Measurements from ENCODE around the gene BRINP1. TPM values are rescaled to one million over a fixed set of nuclear protein-coding genes. Genes with fewer than 3 reads are reported as not detected.

The BRINP1 gene
- total and polyA plus RNA-seq, 7 donors: 0.03 to 0.20 (median 0.17) TPM; not detected in 4

DNA sequence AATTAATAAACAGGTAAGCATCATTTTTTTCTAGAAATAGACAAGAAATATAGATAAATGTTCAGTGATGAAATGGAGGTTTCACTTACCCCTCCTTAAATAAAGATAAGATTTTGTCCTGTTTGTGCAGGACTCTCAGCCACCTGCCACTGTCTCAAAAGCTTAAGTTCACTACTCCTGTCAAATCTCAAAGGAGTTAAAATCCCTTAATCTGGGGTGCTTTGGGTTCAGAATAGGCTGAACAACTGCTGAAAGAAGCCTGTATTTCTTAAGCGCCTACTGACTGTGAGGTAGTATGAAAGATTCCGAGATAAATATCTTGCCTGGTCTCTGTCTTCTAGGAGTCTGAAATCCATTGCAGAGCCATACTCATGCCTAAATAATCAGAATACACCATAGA, 3.7 kb upstream of the BRINP1 start:
- Histone ChIP-seq H3K36me3 (ENCODE audit: insufficient read depth in 1 of 2, low read depth in 1 of 2) (no peaks in the 10 kb centered on the region), H3K4me1 (no peaks in the 10 kb centered on the region), H3K9me3 (no peaks in the 10 kb centered on the region), H3K27me3 (ENCODE audit: insufficient read depth in 3 of 3, low read length in 2 of 3) (peaks cover 3 to 37% (median 13%) of the 10 kb centered on the region in 3 donors), H3K4me3 (no peak overlapping the region), H3K27ac (no peak overlapping the region)
- intact Hi-C loops (cut with DNase I): no loop called here
- TF ChIP-seq, protein P1, sequence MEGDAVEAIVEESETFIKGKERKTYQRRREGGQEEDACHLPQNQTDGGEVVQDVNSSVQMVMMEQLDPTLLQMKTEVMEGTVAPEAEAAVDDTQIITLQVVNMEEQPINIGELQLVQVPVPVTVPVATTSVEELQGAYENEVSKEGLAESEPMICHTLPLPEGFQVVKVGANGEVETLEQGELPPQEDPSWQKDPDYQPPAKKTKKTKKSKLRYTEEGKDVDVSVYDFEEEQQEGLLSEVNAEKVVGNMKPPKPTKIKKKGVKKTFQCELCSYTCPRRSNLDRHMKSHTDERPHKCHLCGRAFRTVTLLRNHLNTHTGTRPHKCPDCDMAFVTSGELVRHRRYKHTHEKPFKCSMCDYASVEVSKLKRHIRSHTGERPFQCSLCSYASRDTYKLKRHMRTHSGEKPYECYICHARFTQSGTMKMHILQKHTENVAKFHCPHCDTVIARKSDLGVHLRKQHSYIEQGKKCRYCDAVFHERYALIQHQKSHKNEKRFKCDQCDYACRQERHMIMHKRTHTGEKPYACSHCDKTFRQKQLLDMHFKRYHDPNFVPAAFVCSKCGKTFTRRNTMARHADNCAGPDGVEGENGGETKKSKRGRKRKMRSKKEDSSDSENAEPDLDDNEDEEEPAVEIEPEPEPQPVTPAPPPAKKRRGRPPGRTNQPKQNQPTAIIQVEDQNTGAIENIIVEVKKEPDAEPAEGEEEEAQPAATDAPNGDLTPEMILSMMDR (IDR thresholded peaks at IDR 0.05): no peak
- WGBS, 3 donors: 45 to 64% (median 52%) methylated on average over 2 of the region's 2 CpGs
- DNase-seq (no peak), ATAC-seq (no peak)

DNA sequence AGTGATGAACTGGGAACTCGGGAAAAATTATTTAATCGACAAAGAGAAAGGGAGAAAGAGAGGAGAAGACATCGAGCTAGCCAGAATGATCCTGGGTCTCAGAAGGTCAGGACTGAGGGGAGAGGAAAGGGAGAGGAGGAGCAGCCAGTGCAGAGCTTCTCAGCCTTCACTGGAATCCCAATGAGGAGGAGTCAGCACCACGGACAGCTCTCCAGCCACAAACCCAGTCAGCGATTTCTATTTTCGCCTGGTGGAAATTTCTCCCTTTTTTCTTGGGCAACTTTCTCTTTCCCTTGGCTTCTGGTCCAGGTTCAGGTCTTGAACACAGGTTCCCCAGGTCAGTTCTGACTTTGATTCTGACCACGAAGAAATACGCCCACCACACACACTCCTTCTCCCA, 1.6 kb upstream of the BRINP1 start:
- DNase-seq (peak; percentile 29 to 60), ATAC-seq (no peak)
- intact Hi-C loops (cut with DNase I): no loop called here
- H3K4me3 ChIP-seq: no peak overlapping the region
- H3K4me1 ChIP-seq: no peaks in the 10 kb centered on the region
- H3K9me3 ChIP-seq: no peaks in the 10 kb centered on the region
- TF ChIP-seq, protein P1 (IDR thresholded peaks at IDR 0.05): no peak
- 1 to 3% (median 2%) methylated on average over 8 of the region's 8 CpGs for WGBS, 3 donors
- H3K27ac ChIP-seq: no peak overlapping the region
- H3K27me3 ChIP-seq (ENCODE audit: insufficient read depth in 3 of 3, low read length in 2 of 3): peaks cover 3 to 52% (median 21%) of the 10 kb centered on the region in 3 donors
- no peaks in the 10 kb centered on the region for H3K36me3 ChIP-seq (ENCODE audit: insufficient read depth in 1 of 2, low read depth in 1 of 2)

DNA sequence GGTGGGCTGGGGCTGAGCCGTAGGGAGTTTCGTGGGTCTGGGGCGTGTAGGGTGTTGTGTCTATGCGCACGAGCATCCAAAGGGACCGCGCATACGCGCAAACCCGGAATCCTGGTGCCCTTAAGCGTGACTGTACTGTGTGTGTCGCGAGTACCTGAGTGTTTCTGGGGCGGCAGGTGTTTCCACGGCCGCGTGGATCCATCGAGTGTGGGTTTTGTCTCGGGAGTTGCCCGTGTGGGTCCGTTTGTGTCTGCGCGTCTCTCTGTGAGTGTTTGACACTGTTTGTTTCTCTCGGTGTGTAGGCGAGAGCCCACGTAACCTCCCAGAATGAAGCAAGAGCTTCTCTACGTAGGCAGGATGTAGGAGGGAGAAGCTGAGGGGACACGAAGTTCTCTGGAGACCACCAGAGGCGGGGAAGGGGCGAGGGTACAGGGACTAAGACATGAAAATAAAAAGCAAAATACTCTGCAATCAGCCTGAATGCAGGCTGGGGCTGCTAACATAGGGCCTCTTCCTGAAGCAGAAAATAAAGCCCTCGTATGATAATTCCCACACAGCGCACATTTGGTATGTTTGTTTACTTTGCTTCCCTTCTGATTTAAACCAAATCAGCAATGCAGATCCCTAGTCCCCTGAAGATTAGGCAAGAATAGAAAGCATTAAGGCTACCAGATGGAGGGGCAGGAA, 588 bp upstream of the BRINP1 start:
- intact Hi-C loops (cut with DNase I): loop anchor here in 1 of 2 donors (5.0 kb wide), 1 partner anchor 538 kb away; no protein-coding TSS in a partner anchor
- Histone ChIP-seq H3K9me3 (no peaks in the 10 kb centered on the region), H3K27me3 (ENCODE audit: insufficient read depth in 3 of 3, low read length in 2 of 3) (peaks cover 3 to 53% (median 21%) of the 10 kb centered on the region in 3 donors), H3K4me3 (peak overlapping the region; percentile 58), H3K4me1 (no peaks in the 10 kb centered on the region), H3K36me3 (ENCODE audit: insufficient read depth in 1 of 2, low read depth in 1 of 2) (no peaks in the 10 kb centered on the region), H3K27ac (no peak overlapping the region)
- TF ChIP-seq, protein P1 (IDR thresholded peaks at IDR 0.05): no peak
- WGBS, 3 donors: 2 to 5% (median 3%) methylated on average over 31 to 32 of the region's 32 CpGs
- no peak for DNase-seq
- ATAC-seq: no peak

DNA sequence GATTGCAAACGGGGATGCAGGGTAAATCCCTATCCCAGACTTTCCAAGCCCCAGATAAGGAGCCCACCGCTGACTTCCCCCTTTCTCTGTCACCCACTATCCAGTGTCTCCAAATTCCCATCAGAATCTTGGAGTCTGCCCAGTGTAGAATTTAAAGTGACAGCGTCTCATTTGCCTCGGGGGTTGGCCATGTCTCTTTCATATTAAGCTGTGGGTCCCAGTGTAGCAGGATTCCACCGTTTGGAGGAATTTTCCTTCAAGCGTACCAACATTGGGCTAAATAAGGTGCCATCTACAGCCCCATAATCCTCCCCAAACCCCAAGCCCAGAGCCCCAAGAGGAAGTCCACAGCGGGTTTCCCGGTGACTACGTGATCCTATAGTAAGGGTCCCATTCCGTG, 1.1 kb downstream of the BRINP1 start:
- intact Hi-C loops (cut with DNase I): loop anchor here in 1 of 2 donors (5.0 kb wide), 1 partner anchor 536 kb away; no protein-coding TSS in a partner anchor
- no peak for DNase-seq
- no peak for ATAC-seq
- H3K9me3 ChIP-seq: no peaks in the 10 kb centered on the region
- H3K36me3 ChIP-seq (ENCODE audit: insufficient read depth in 1 of 2, low read depth in 1 of 2): no peaks in the 10 kb centered on the region
- H3K27ac ChIP-seq: no peak overlapping the region
- H3K4me3 ChIP-seq: no peak overlapping the region
- 1 to 4% (median 3%) methylated on average over 10 of the region's 10 CpGs for WGBS, 3 donors
- peaks cover 0 to 56% (median 21%) of the 10 kb centered on the region in 3 donors for H3K27me3 ChIP-seq (ENCODE audit: insufficient read depth in 3 of 3, low read length in 2 of 3)
- TF ChIP-seq, protein P1 (IDR thresholded peaks at IDR 0.05): no peak
- no peaks in the 10 kb centered on the region for H3K4me1 ChIP-seq

Measured in psoas muscle (tissue), 8 donors.